H9 (cell line): ENCODE data around the gene FAM107A. TPM values are rescaled to one million over a fixed set of nuclear protein-coding genes. Genes with fewer than 3 reads are reported as not detected.
A peak's percentile ranks its signal among the peaks of the same experiment; 100 is the strongest.

Experiments
- DNase-seq: peaks from one replicate; pipeline ENCODE4 v3.0.0-alpha.2; 2017
- H2AFZ ChIP-seq: one replicate; pipeline ENCODE4 v1.6.1; 2013; ENCODE audit warnings: mild to moderate bottlenecking, low read length, control low read depth, moderate library complexity
- H2AK5ac ChIP-seq: 2 replicates; pipeline ENCODE4 v1.6.1; 2013; ENCODE audit warnings: low read length, control low read depth, mixed read lengths; ENCODE audit not compliant: insufficient read length
- H2BK120ac ChIP-seq: one replicate; pipeline ENCODE4 v1.6.1; 2013; ENCODE audit warnings: low read depth, mild to moderate bottlenecking, low read length, control low read depth, inconsistent platforms; ENCODE audit not compliant: poor library complexity, severe bottlenecking
- H2BK12ac ChIP-seq: 2 replicates; pipeline ENCODE4 v1.6.1; 2013; ENCODE audit warnings: low read length, control low read depth, mixed read lengths, low read depth; ENCODE audit not compliant: insufficient read length
- H2BK15ac ChIP-seq: 2 replicates; pipeline ENCODE4 v1.6.1; 2013; ENCODE audit warnings: low read depth, low read length, control low read depth
- H2BK20ac ChIP-seq: one replicate; pipeline ENCODE4 v1.6.1; 2013; ENCODE audit warnings: low read depth, mild to moderate bottlenecking, low read length, control low read depth, inconsistent platforms; ENCODE audit not compliant: poor library complexity, severe bottlenecking
- H2BK5ac ChIP-seq: 2 replicates; pipeline ENCODE4 v1.6.1; 2013; ENCODE audit warnings: low read length, control low read depth, mixed read lengths; ENCODE audit not compliant: insufficient read length
- H3K14ac ChIP-seq: 2 replicates; pipeline ENCODE4 v1.6.1; 2013; ENCODE audit warnings: low read length, control low read depth; ENCODE audit not compliant: insufficient read depth
- H3K18ac ChIP-seq: 2 replicates; pipeline ENCODE4 v1.6.1; 2013; ENCODE audit warnings: low read depth, mild to moderate bottlenecking, mixed read lengths, low read length, control low read depth; ENCODE audit not compliant: insufficient read length
- H3K23ac ChIP-seq: 2 replicates; pipeline ENCODE4 v1.6.1; 2013; ENCODE audit warnings: low read length, control low read depth, mixed read lengths, low read depth; ENCODE audit not compliant: insufficient read length
- H3K23me2 ChIP-seq: 2 replicates; pipeline ENCODE4 v1.6.1; 2013; ENCODE audit warnings: low read depth, mild to moderate bottlenecking, mixed read lengths, low read length, control low read depth; ENCODE audit not compliant: insufficient read length, poor library complexity, severe bottlenecking
- H3K27ac ChIP-seq: 2 replicates; pipeline ENCODE4 v1.5.1; 2013; ENCODE audit warnings: low read length, control low read depth, mixed read lengths, low read depth; ENCODE audit not compliant: insufficient read length
- H3K27me3 ChIP-seq: 2 replicates; pipeline ENCODE4 v1.6.1; 2013; ENCODE audit warnings: low read length, control low read depth, inconsistent platforms; ENCODE audit not compliant: insufficient read depth
- H3K4ac ChIP-seq: 2 replicates; pipeline ENCODE4 v1.6.1; 2013; ENCODE audit warnings: low read depth, mild to moderate bottlenecking, control low read depth, inconsistent platforms, low read length, moderate library complexity
- H3K4me1 ChIP-seq: 2 replicates; pipeline ENCODE4 v1.6.1; 2013; ENCODE audit warnings: low read length, control low read depth, inconsistent platforms; ENCODE audit not compliant: insufficient read depth
- H3K4me2 ChIP-seq: 2 replicates; pipeline ENCODE4 v1.6.1; 2013; ENCODE audit warnings: low read length, control low read depth, mixed read lengths; ENCODE audit not compliant: insufficient read length, insufficient read depth
- H3K56ac ChIP-seq: 2 replicates; pipeline ENCODE4 v1.6.1; 2013; ENCODE audit warnings: low read depth, mild to moderate bottlenecking, mixed read lengths, low read length, control low read depth; ENCODE audit not compliant: insufficient read length
- H3K79me1 ChIP-seq: 2 replicates; pipeline ENCODE4 v1.6.1; 2013; ENCODE audit warnings: low read depth, mild to moderate bottlenecking, moderate library complexity, low read length, control low read depth, inconsistent platforms; ENCODE audit not compliant: insufficient read depth, poor library complexity, severe bottlenecking
- H3K79me2 ChIP-seq: 2 replicates; pipeline ENCODE4 v1.6.1; 2013; ENCODE audit warnings: low read length, control low read depth, inconsistent platforms; ENCODE audit not compliant: insufficient read depth
- H3K9ac ChIP-seq: 2 replicates; pipeline ENCODE4 v1.6.1; 2013; ENCODE audit warnings: low read length, control low read depth, mixed read lengths; ENCODE audit not compliant: insufficient read length; ENCODE audit errors: extremely low read depth
- H3K9me3 ChIP-seq: one replicate; pipeline ENCODE4 v1.6.1; 2013; ENCODE audit warnings: low read depth, low read length, inconsistent platforms; ENCODE audit not compliant: control insufficient read depth
- H3T11ph ChIP-seq: one replicate; pipeline ENCODE4 v1.6.1; 2013; ENCODE audit warnings: mild to moderate bottlenecking, low read length, control low read depth, inconsistent platforms
- H4K20me1 ChIP-seq: one replicate; pipeline ENCODE4 v1.6.1; 2013; ENCODE audit not compliant: control insufficient read depth, insufficient read length, insufficient read depth
- H4K5ac ChIP-seq: 2 replicates; pipeline ENCODE4 v1.6.1; 2013; ENCODE audit warnings: low read depth, mild to moderate bottlenecking, mixed read lengths, low read length, control low read depth; ENCODE audit not compliant: insufficient read length
- H4K8ac ChIP-seq: replicated peaks from 2 replicates; pipeline ENCODE4 v1.6.1; 2013; ENCODE audit warnings: low read length, control low read depth, mixed read lengths, low read depth; ENCODE audit not compliant: insufficient read length
- H4K91ac ChIP-seq: 2 replicates; pipeline ENCODE4 v1.6.1; 2013; ENCODE audit warnings: low read depth, mild to moderate bottlenecking, moderate library complexity, mixed read lengths, low read length, control low read depth; ENCODE audit not compliant: insufficient read length
- H3K27ac Mint-ChIP-seq, 3 experiments: 2 replicates in 2 of 3; 3 replicates in 1 of 3; pipeline ENCODE4 v1.8.0; 2020 to 2021; ENCODE audit warnings: mixed read lengths in 3 of 3, mild to moderate bottlenecking in 1 of 3, moderate library complexity in 1 of 3
- H3K27me3 Mint-ChIP-seq: 2 replicates; pipeline ENCODE4 v1.8.0; 2021; ENCODE audit warnings: low read depth, mild to moderate bottlenecking, moderate library complexity, mixed read lengths
- H3K36me3 Mint-ChIP-seq, 3 experiments: 2 replicates in 2 of 3; 3 replicates in 1 of 3; pipeline ENCODE4 v1.8.0; 2020 to 2021; ENCODE audit warnings: low read depth in 3 of 3, mixed read lengths in 3 of 3; ENCODE audit not compliant: insufficient read depth in 1 of 3
- H3K4me1 Mint-ChIP-seq, 2 experiments: 2 replicates each; pipeline ENCODE4 v1.8.0; 2020; ENCODE audit warnings: mixed read lengths in 2 of 2
- H3K4me3 Mint-ChIP-seq, 2 experiments: 2 replicates in 1 of 2; 3 replicates in 1 of 2; pipeline ENCODE4 v1.8.0; 2020 to 2021; ENCODE audit warnings: mild to moderate bottlenecking in 2 of 2, mixed read lengths in 2 of 2, moderate library complexity in 1 of 2
- H3K9me3 Mint-ChIP-seq, 2 experiments: 2 replicates in 1 of 2; 3 replicates in 1 of 2; pipeline ENCODE4 v1.8.0; 2020; ENCODE audit warnings: mild to moderate bottlenecking in 2 of 2, mixed read lengths in 2 of 2, moderate library complexity in 1 of 2
- CTCF ChIP-seq: fragments of 200-600 bp; sonication (generic); conservative IDR thresholded peaks from 3 replicates; pipeline ENCODE4 v1.8.0; 2021; ENCODE audit warnings: antibody characterized with exemption, mild to moderate bottlenecking
- WGBS: extraction: QIAGEN DNeasy Blood & Tissue Kit; methylation state at CpG from one replicate; pipeline ENCODE4 v1.1.7; 2013; ENCODE audit warnings: missing lambda C conversion rate, low lambda C conversion rate, mixed read lengths; ENCODE audit not compliant: insufficient read length; ENCODE audit errors: extremely low coverage; 5-methylcytosine and 5-hydroxymethylcytosine counted together
- total RNA-seq: library from RNA; stranded (reverse); gene quantifications from 2 replicates; pipeline ENCODE4 v1.2.1, GENCODE V29; 2021

The FAM107A gene
- total RNA-seq, 1 experiment from 2014 or later: 0.11 TPM

- no peak overlapping the region for H4K8ac ChIP-seq
- H3K9ac ChIP-seq: no peak overlapping the region
- no peak overlapping the region for H2AK5ac ChIP-seq
- H3K27ac ChIP-seq: no peak overlapping the region
- H3T11ph ChIP-seq: no peak overlapping the region
- no peak overlapping the region for H2AFZ ChIP-seq
- no peaks in the 10 kb centered on the region for H4K20me1 ChIP-seq
- no peaks in the 10 kb centered on the region for H3K23me2 ChIP-seq
- no peak overlapping the region for H4K91ac ChIP-seq
- no peaks in the 10 kb centered on the region for H3K9me3 ChIP-seq
- peaks cover 35 to 38% of the 10 kb centered on the region in 2 experiments for H3K4me1 Mint-ChIP-seq
- DNase-seq: peak; percentile 25
- no peak overlapping the region for H2BK120ac ChIP-seq
- no peak overlapping the region for H3K4me3 Mint-ChIP-seq
- H3K27me3 Mint-ChIP-seq: peaks cover 4% of the 10 kb centered on the region; the same call in 1 of the 2 replicates
- H3K18ac ChIP-seq: no peak overlapping the region
- peaks cover 12% of the 10 kb centered on the region; the same call in 1 of the 2 replicates for H3K4me1 ChIP-seq
- no peak overlapping the region for H3K4me2 ChIP-seq
- peaks cover under 1 to 6% of the 10 kb centered on the region in 2 experiments for H3K9me3 Mint-ChIP-seq
- no CpG with 5 or more reads among the region's 9 CpGs for WGBS
- H2BK15ac ChIP-seq: no peak overlapping the region
- no peak overlapping the region for H4K5ac ChIP-seq
- H3K36me3 Mint-ChIP-seq: peaks cover 0 to 2% (median 0%) of the 10 kb centered on the region in 3 experiments; a peak in 3 of 7 replicates
- no peak overlapping the region for H2BK5ac ChIP-seq
- 0 out of 2 replicates have a peak overlapping the region, but pooled peaks have one; percentile 21 for H3K14ac ChIP-seq
- H2BK12ac ChIP-seq: no peak overlapping the region
- no peak overlapping the region for H3K4ac ChIP-seq
- H3K23ac ChIP-seq: no peak overlapping the region
- no peaks in the 10 kb centered on the region for H3K27me3 ChIP-seq
- H3K56ac ChIP-seq: no peak overlapping the region
- H3K79me2 ChIP-seq: no peaks in the 10 kb centered on the region
- H2BK20ac ChIP-seq: no peak overlapping the region
- peak overlapping the region in 1 of 3 experiments; percentile 76; a peak in 1 of 7 replicates for H3K27ac Mint-ChIP-seq
- H3K79me1 ChIP-seq: no peaks in the 10 kb centered on the region
- no peak for TF ChIP-seq CTCF
Measured at GRCh38 chr3:58566398-58567250, 10.6 kb downstream of the FAM107A start.
